GM12865 (cell line): ENCODE data around the gene INHBB.

ENCODE experiments used
- DNase-seq: peaks from one replicate; pipeline ENCODE4 v3.0.0; 2010; ENCODE audit warnings: low read depth
- H3K4me3 ChIP-seq: 2 replicates; pipeline ENCODE4 v1.5.1; 2011; ENCODE audit warnings: mild to moderate bottlenecking, low read depth, low read length, control low read depth
- TF ChIP-seq, protein P1 (sequence below): IDR thresholded peaks from 2 replicates; pipeline ENCODE4 v1.5.1; 2011; ENCODE audit warnings: low read length, control low read depth, low read depth, inconsistent platforms; ENCODE audit not compliant: insufficient read depth; ENCODE audit errors: missing control alignments

Gene INHBB

DNA sequence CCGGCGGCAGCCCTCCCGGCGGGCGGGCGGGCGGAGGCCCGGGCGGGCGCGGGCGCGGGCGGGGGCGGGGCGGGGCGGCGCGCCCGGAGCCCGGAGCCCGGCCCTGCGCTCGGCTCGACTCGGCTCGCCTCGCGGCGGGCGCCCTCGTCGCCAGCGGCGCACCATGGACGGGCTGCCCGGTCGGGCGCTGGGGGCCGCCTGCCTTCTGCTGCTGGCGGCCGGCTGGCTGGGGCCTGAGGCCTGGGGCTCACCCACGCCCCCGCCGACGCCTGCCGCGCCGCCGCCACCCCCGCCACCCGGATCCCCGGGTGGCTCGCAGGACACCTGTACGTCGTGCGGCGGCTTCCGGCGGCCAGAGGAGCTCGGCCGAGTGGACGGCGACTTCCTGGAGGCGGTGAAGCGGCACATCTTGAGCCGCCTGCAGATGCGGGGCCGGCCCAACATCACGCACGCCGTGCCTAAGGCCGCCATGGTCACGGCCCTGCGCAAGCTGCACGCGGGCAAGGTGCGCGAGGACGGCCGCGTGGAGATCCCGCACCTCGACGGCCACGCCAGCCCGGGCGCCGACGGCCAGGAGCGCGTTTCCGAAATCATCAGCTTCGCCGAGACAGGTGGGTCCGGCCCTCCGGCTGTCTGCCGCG is at the start of gene INHBB:
TSS of gene INHBB (plus strand) at position 111 of the 641 bp plus-strand sequence. CDS start at position 164, 53 bp downstream.
- TF ChIP-seq, protein P1, sequence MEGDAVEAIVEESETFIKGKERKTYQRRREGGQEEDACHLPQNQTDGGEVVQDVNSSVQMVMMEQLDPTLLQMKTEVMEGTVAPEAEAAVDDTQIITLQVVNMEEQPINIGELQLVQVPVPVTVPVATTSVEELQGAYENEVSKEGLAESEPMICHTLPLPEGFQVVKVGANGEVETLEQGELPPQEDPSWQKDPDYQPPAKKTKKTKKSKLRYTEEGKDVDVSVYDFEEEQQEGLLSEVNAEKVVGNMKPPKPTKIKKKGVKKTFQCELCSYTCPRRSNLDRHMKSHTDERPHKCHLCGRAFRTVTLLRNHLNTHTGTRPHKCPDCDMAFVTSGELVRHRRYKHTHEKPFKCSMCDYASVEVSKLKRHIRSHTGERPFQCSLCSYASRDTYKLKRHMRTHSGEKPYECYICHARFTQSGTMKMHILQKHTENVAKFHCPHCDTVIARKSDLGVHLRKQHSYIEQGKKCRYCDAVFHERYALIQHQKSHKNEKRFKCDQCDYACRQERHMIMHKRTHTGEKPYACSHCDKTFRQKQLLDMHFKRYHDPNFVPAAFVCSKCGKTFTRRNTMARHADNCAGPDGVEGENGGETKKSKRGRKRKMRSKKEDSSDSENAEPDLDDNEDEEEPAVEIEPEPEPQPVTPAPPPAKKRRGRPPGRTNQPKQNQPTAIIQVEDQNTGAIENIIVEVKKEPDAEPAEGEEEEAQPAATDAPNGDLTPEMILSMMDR: no peak
- H3K4me3 ChIP-seq: no peak within 1 kb of the TSS; the same call in 1 of the 2 replicates
- no peak for DNase-seq

DNA sequence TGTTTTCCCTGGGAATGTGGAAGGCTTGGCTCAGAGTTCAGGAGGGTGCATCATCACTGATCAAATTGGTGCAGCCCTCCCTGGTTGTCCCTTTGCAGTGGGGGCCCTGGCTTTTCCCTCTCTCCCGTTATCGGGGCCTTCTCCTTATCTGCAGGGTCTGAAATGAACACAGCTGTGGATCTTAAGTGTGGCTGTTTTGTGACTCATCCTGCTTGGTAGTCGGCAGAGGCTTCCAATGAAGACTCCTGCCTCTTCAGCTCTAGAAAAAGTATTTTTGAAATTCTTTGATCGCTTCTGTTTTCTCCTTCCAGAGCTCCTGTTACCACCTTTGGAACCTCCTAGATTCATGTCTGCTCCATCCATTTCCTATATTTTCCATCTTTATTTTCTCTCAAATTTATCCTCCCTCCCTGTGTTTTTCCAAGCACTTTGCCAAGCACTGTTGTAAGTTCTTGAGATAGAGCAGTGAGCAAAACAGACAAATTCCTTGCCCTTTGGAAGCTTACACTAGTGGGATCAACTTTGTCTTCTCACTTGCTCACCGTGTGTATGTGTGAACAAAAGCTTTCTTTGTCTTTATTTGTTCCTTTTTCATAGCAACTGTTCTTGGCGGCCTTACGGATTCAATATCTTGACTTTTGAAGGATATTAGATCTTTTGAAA is 47.6 kb upstream of the INHBB start:
- TF ChIP-seq, protein P1: no peak
- DNase-seq: no peak
- no peak overlapping the region for H3K4me3 ChIP-seq

DNA sequence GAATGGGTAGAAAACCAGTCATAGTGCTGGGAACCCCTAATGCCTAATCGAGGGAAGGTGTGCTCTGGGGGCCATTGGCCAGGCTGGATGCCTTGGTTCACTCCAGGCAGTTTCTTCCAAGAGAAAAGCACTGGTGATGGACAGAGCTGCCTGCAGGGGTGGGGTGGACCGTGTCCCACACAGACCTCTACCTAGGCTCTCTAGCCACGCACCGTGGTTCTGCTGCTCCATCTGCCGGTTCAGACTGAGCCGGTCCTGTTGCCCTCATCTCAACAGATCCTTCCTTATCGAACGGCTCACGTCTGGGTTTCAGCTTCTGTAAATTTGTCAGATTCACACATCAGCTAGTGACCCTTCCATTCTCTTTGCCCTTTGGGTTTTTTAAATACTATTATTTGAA is 46.9 kb upstream of the INHBB start:
- H3K4me3 ChIP-seq: no peak overlapping the region
- TF ChIP-seq, protein P1: no peak
- no peak for DNase-seq

DNA sequence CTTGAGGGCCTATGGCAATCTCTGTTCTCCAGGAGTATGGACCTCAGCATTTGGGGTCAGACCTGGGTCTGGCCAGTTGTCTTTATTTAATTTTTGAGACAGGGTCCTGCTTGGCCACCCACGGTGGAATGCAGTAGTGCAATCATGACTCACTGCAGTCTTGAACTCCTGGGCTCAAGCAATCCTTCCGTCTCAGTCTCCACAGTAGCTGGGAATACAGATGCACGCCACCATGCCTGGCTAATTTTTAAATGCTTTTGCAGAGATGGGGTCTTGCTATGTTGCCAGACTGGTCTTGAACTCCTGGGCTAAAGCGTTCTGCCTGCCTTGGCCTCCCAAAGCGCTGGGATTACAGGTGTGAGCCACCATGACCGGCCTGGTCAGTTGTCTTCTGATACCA is 46.4 kb upstream of the INHBB start:
- DNase-seq: no peak
- TF ChIP-seq, protein P1: no peak

DNA sequence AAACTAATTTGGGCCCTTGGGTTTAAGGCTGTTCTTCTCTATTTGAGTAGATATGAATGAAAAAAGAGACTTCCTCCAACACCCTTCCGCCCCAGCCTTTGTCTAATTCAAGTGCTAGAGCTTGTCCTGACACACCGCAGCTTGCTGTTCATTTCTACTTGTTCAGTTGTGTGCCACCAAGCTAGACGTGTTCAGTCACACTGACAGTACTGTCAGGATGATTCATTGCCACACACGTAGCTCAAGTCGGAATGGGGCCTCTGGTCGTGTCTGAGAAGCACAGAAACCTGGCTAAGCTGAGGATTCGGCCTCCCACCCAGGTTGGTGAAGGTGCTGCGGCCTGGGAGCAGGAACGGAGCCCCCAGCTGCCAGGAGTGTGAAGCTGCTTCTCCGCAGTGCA is 45.6 kb upstream of the INHBB start:
- no peak overlapping the region for H3K4me3 ChIP-seq
- DNase-seq: no peak
- TF ChIP-seq, protein P1: no peak

More for the DNA sequence above, 46.4 kb upstream of the INHBB start:
- H3K4me3 ChIP-seq: no peak overlapping the region

DNA sequence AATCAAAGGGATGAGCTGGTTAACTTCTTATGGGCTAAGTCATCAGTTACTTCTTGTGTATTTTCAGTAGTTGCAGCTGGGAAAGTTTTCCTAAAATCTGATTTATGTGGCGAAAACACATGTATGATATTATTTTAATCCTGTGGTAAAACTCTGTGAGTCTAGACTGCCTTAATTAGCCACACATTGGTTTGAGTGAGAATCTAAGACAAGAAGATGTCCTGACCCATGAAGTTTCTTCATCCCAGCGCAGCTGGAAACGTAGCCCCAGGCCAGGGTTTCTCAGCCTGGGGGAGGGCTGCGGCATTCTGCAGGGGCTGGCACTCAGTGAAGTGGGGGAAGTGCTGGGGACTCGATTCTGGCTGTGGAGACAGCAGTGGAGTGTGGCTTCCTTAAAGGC is 44.7 kb upstream of the INHBB start:
- no peak overlapping the region for H3K4me3 ChIP-seq
- no peak for DNase-seq
- TF ChIP-seq, protein P1: no peak

DNA sequence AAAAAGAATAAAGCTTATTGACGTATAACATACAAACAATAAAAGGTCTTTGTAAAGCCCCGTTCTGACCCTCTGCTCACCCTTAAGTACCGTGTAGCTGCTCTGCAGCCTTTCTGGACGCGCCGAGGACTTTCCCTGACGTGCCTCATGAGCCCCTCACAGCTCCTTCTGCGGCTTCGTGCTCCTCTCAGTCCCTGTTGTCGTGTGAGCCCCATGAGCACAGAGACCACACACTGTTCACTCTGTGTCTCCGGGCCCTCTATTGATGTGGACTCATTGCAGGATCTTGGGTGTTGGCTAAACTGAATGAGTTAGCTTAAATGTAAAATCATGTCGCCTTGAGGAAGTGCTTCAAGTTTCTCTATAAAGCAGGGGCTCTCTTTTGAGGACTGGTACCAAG is 43.6 kb upstream of the INHBB start:
- TF ChIP-seq, protein P1: no peak
- H3K4me3 ChIP-seq: no peak overlapping the region
- DNase-seq: no peak
